Activated naive CD4-positive, alpha-beta T cell treated with anti-CD3 and anti-CD28 coated beads, Interleukin-2, amount 50 U/mL, for 16 hours (primary cell): ENCODE results near the gene KIF26A.

Source experiments
- DNase-seq: peaks from one replicate; pipeline ENCODE4 v3.0.0-alpha.2; 2020

Gene KIF26A

GRCh38 chr14:104138098-104138717 is at the start of gene KIF26A:
Gene KIF26A (plus strand): TSS chr14:104138587. CDS start chr14:104138723, 136 bp downstream.
- no peak for DNase-seq

GRCh38 chr14:104090071-104090748 is 48.2 kb upstream of the KIF26A start:
- no peak for DNase-seq

- peak; percentile 6 for DNase-seq
These were observed 47.1 kb upstream of the KIF26A start for GRCh38 chr14:104091061-104091926.

- no peak for DNase-seq
These were observed 46.2 kb upstream of the KIF26A start for GRCh38 chr14:104091927-104092771.

- no peak for DNase-seq
These were observed 45.4 kb upstream of the KIF26A start for GRCh38 chr14:104092931-104093365.

GRCh38 chr14:104093366-104094055 is 44.9 kb upstream of the KIF26A start:
- DNase-seq, result no peak

- DNase-seq, result no peak
These were observed 44.2 kb upstream of the KIF26A start for GRCh38 chr14:104094056-104094708.

GRCh38 chr14:104094709-104095425 is 43.5 kb upstream of the KIF26A start:
- peak; percentile 72 for DNase-seq

- no peak for DNase-seq
These were observed 42.7 kb upstream of the KIF26A start for GRCh38 chr14:104095426-104096310.

GRCh38 chr14:104096318-104096717 is 42.1 kb upstream of the KIF26A start:
- DNase-seq, result no peak

- no peak for DNase-seq
These were observed 41.4 kb upstream of the KIF26A start for GRCh38 chr14:104096751-104097700.

GRCh38 chr14:104098272-104099095 is 39.9 kb upstream of the KIF26A start:
- DNase-seq, result no peak

- DNase-seq, result no peak
These were observed 39.0 kb upstream of the KIF26A start for GRCh38 chr14:104099096-104100041.

GRCh38 chr14:104100171-104101085 is 38.0 kb upstream of the KIF26A start:
- DNase-seq, result no peak

GRCh38 chr14:104101086-104101621 is 37.2 kb upstream of the KIF26A start:
- DNase-seq, result no peak
